Activated naive CD8-positive, alpha-beta T cell treated with anti-CD3 and anti-CD28 coated beads for 36 hours (primary cell): ENCODE measurements around the gene CLCA1. TPM values are rescaled to one million over a fixed set of nuclear protein-coding genes. Genes with fewer than 3 reads are reported as not detected.

Experiments used
- DNase-seq: peaks from one replicate; pipeline ENCODE4 v3.0.0; 2021
- H3K27ac Mint-ChIP-seq: one replicate; pipeline ENCODE4 v1.8.0; 2022; ENCODE audit warnings: mild to moderate bottlenecking, moderate library complexity, mixed read lengths
- H3K27me3 Mint-ChIP-seq: one replicate; pipeline ENCODE4 v1.8.0; 2022; ENCODE audit warnings: mild to moderate bottlenecking, mixed read lengths
- H3K36me3 Mint-ChIP-seq: one replicate; pipeline ENCODE4 v1.8.0; 2021; ENCODE audit warnings: mild to moderate bottlenecking, mixed read lengths
- H3K4me1 Mint-ChIP-seq: one replicate; pipeline ENCODE4 v1.8.0; 2021; ENCODE audit warnings: mixed read lengths
- H3K4me3 Mint-ChIP-seq: one replicate; pipeline ENCODE4 v1.8.0; 2022; ENCODE audit warnings: mild to moderate bottlenecking, moderate library complexity, mixed read lengths
- H3K9me3 Mint-ChIP-seq: one replicate; pipeline ENCODE4 v1.8.0; 2022; ENCODE audit warnings: mixed read lengths
- total RNA-seq, 2 experiments: library from RNA; stranded (reverse); gene quantifications; one replicate each; pipeline ENCODE4 v1.2.3, GENCODE V29; 2021

CLCA1 gene
- total RNA-seq, 2 experiments from 2014 or later, result not detected

DNA sequence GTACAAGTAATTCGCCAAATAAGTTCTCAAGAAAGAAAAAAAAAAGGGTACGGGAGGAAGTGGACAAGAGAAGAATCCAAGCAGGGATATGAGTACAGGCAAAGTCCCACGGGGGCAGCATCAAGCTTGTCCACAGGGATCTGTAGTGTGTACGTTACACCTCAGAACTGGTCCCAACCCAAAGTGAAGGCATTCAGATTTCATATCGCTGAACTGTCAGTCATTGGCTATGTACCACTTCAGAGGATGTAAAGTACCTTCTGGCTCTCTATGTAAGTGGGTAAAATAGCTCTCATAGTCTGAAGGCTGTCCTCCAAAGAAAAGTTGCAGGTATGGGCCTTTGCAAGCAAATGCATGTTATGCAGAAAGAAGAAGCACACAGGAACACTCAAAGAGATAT lies 70.0 kb downstream of the CLCA1 start:
- no peak for DNase-seq
- no peaks in the 10 kb centered on the region for H3K9me3 Mint-ChIP-seq
- no peak overlapping the region for H3K4me3 Mint-ChIP-seq
- no peaks in the 10 kb centered on the region for H3K4me1 Mint-ChIP-seq
- H3K27ac Mint-ChIP-seq, result no peak overlapping the region
- peaks cover 21% of the 10 kb centered on the region for H3K27me3 Mint-ChIP-seq
- H3K36me3 Mint-ChIP-seq, result no peaks in the 10 kb centered on the region

DNA sequence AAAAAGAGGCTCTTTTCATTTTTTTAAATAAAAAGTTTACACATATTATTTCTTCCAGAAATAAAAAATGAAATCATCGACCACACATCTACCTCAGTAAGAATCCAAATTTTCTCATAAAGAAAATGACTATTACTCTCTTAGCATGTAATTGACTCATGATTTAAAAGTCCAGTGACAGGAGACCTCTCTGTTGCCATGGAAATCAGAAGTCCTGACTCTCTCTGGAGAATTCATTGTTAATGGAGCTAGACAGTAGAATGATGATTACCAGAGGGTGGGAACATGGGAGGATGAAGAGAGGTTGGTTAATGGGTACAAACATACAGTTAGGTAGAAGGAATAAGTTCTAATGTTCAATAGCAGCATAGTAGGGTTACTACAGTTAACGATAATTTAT lies 73.1 kb downstream of the CLCA1 start:
- Mint-ChIP-seq H3K4me3 (no peak overlapping the region), H3K36me3 (no peaks in the 10 kb centered on the region), H3K27ac (no peak overlapping the region), H3K27me3 (peaks cover 17% of the 10 kb centered on the region), H3K9me3 (no peaks in the 10 kb centered on the region), H3K4me1 (no peaks in the 10 kb centered on the region)
- DNase-seq, result no peak

DNA sequence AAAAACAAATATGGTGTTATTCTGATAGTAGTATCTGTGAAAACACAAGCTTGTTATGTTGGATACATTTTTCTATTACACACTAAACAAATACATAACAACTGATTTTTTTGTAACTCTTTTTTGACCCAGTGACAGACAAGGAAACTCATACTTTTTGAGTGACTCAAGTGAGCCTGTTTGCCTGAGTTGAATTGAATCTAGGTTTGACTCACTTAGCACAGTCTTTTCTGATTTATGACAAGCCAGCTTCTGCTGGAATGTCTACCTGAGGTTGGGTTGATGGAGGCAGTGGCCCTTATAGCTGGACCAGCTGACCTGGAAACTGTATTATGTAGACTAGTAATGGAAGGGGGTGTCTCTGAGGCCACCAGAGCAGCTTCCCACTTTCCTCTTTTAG lies 73.9 kb downstream of the CLCA1 start:
- no peaks in the 10 kb centered on the region for H3K4me1 Mint-ChIP-seq
- no peak overlapping the region for H3K27ac Mint-ChIP-seq

DNA sequence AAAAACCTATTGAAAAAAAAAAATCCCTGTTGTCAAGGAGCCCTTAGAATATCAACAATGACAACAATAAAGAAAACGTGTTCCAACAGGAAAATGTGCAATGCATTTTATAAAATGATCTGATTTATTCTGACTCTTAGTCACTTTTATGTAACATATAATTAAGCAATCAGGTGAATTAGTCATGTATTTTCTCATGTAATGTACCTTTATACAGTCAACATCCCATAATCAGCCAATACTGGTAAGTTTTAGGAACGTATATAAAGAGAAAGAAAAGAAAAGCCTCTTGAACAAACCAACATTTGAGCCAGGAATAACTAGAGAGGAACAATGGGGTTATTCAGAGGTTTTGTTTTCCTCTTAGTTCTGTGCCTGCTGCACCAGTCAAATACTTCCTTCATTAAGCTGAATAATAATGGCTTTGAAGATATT lies 78.1 kb downstream of the CLCA1 start, which contains the start of gene CLCA4:
Gene CLCA4 (plus strand): TSS at position 292 of the 435 bp plus-strand sequence. CDS start 42 bp downstream, at position 334.
- Mint-ChIP-seq H3K27ac (no peak within 1 kb of the TSS), H3K4me1 (no peaks in the 10 kb centered on the region)

More for the DNA sequence above, 73.9 kb downstream of the CLCA1 start:
- no peaks in the 10 kb centered on the region for H3K36me3 Mint-ChIP-seq
- peaks cover 14% of the 10 kb centered on the region for H3K27me3 Mint-ChIP-seq
- DNase-seq, result no peak
- H3K9me3 Mint-ChIP-seq, result no peaks in the 10 kb centered on the region
- H3K4me3 Mint-ChIP-seq, result no peak overlapping the region

DNA sequence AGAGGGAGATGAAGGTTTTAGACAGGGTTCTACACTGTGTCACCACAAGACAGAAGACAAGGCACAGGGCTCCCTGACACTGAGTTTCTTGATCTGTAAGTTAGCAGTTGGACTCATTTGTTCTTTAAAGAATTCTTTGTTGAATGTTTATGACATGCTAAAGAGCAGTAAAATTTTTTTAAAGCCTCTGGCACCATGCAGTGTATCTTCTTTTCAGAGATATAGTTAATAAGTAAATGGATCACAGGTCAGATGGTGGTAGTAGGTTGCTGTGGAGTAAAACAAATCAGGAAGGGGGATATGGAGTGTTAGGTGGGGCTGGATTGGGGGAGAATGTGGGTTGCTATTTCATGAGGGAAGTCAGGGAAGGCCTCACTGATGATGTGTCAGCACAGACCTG lies 80.1 kb downstream of the CLCA1 start:
- H3K4me1 Mint-ChIP-seq, result no peaks in the 10 kb centered on the region
- DNase-seq, result no peak
- no peak overlapping the region for H3K4me3 Mint-ChIP-seq
- peaks cover 7% of the 10 kb centered on the region for H3K27me3 Mint-ChIP-seq
- no peaks in the 10 kb centered on the region for H3K9me3 Mint-ChIP-seq
- H3K36me3 Mint-ChIP-seq, result no peaks in the 10 kb centered on the region
- no peak overlapping the region for H3K27ac Mint-ChIP-seq

More for the DNA sequence above, 78.1 kb downstream of the CLCA1 start, which contains the start of gene CLCA4:
- Mint-ChIP-seq H3K4me3 (no peak within 1 kb of the TSS), H3K27me3 (peaks cover 14% of the 10 kb centered on the region), H3K36me3 (no peaks in the 10 kb centered on the region), H3K9me3 (no peaks in the 10 kb centered on the region)
- no peak for DNase-seq

Other genes with a start within 250 kb of the CLCA1 start
- 10 to 100 TPM; 16.9 to 18.0 TPM for gene ODF2L, start 72.6 kb upstream of the CLCA1 start, total RNA-seq
- not detected for gene CLCA2, start 44.8 kb upstream of the CLCA1 start, total RNA-seq
- not detected for gene CLCA4, start 78.2 kb downstream of the CLCA1 start, total RNA-seq
- gene SH3GLB1, start 235.6 kb downstream of the CLCA1 start, total RNA-seq, result 10 to 100 TPM; 49.7 to 52.7 TPM